ENCODE measurements around the gene ITIH6.

ITIH6 gene

DNA sequence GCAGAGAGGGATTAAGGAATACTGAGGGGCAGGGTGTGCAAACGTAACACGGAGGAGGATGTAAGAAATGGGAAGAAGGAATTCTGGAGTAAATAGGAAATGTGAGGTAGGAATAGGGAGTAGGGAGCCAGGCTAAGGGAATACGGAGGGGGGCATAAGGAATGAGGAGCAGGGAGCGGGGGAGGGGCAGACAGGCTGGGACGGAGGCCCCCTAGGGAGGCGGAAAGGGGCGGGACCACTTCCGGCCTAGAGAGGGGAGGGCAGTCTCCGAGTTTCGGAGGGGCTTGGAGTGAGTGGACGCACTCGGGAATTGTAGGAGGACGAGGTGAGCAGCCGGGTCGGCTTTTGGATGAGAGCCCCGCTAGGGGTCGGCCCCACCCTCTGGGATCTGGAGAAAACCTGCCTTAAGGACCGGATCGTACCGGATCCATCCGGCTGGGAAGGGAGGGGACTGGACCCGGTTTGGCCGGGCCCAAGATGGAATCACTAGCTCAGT is 10.1 kb upstream of the ITIH6 start (continued):
- TF ChIP-seq REST (tag by site-specific recombination; IDR thresholded peaks at IDR 0.05) (no peak), ZBTB1 (tag by site-specific recombination; IDR thresholded peaks at IDR 0.05) (no peak), FEZF1 (tag by site-specific recombination; IDR thresholded peaks at IDR 0.05) (no peak), ZNF24 (tag by site-specific recombination; IDR thresholded peaks at IDR 0.05) (0 out of 2 replicates have a peak, but pooled peaks have one; percentile 57), ZEB2 (tag by site-specific recombination; IDR thresholded peaks at IDR 0.05) (0 out of 2 replicates have a peak, but pooled peaks have one; percentile 24), ZNF585B (tag by site-specific recombination; IDR thresholded peaks at IDR 0.05) (no peak), ZFHX2 (tag by site-specific recombination; conservative IDR thresholded peaks at IDR 0.05) (no peak; the same call in 1 of the 2 replicates), ZNF155 (tag by site-specific recombination; IDR thresholded peaks at IDR 0.05) (no peak), ZNF629 (tag by site-specific recombination; IDR thresholded peaks at IDR 0.05) (peak; percentile 48), GLIS2 (tag by site-specific recombination; IDR thresholded peaks at IDR 0.05) (peak; percentile 79), ZBTB20 (tag by site-specific recombination; IDR thresholded peaks at IDR 0.05) (peak; percentile 56; the same call in 1 of the 2 replicates), GLIS1 (tag by site-specific recombination; IDR thresholded peaks at IDR 0.05) (peak; percentile 94), ELK4 (IDR thresholded peaks at IDR 0.05; ENCODE audit: borderline replicate concordance, low read depth, low read length) (no peak), ZNF654 (tag by site-specific recombination; IDR thresholded peaks at IDR 0.05; ENCODE audit: low read depth) (no peak), ZNF354C (tag by site-specific recombination; IDR thresholded peaks at IDR 0.05; ENCODE audit: borderline replicate concordance, low read depth) (no peak), ZNF707 (tag by site-specific recombination; IDR thresholded peaks at IDR 0.05) (no peak; the same call in 1 of the 2 replicates), ZNF175 (tag by site-specific recombination; IDR thresholded peaks at IDR 0.05) (no peak), ZNF132 (tag by site-specific recombination; IDR thresholded peaks at IDR 0.05; ENCODE audit: borderline replicate concordance) (no peak), ZSCAN30 (tag by site-specific recombination; IDR thresholded peaks at IDR 0.05) (no peak), KLF10 (tag by site-specific recombination; IDR thresholded peaks at IDR 0.05) (no peak; the same call in none of the 2 replicates), ZNF530 (tag by site-specific recombination; IDR thresholded peaks at IDR 0.05; ENCODE audit: low read depth) (no peak), ZNF366 (tag by site-specific recombination; conservative IDR thresholded peaks at IDR 0.05) (peak; percentile 58; the same call in 1 of the 2 replicates)
- TF ChIP-seq, protein P1, sequence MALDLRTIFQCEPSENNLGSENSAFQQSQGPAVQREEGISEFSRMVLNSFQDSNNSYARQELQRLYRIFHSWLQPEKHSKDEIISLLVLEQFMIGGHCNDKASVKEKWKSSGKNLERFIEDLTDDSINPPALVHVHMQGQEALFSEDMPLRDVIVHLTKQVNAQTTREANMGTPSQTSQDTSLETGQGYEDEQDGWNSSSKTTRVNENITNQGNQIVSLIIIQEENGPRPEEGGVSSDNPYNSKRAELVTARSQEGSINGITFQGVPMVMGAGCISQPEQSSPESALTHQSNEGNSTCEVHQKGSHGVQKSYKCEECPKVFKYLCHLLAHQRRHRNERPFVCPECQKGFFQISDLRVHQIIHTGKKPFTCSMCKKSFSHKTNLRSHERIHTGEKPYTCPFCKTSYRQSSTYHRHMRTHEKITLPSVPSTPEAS (tag by site-specific recombination; IDR thresholded peaks at IDR 0.05): no peak
- TF ChIP-seq, protein P2, sequence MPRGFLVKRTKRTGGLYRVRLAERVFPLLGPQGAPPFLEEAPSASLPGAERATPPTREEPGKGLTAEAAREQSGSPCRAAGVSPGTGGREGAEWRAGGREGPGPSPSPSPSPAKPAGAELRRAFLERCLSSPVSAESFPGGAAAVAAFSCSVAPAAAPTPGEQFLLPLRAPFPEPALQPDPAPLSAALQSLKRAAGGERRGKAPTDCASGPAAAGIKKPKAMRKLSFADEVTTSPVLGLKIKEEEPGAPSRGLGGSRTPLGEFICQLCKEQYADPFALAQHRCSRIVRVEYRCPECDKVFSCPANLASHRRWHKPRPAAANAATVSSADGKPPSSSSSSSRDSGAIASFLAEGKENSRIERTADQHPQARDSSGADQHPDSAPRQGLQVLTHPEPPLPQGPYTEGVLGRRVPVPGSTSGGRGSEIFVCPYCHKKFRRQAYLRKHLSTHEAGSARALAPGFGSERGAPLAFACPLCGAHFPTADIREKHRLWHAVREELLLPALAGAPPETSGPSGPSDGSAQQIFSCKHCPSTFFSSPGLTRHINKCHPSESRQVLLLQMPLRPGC (tag by site-specific recombination; IDR thresholded peaks at IDR 0.05): 0 out of 2 replicates have a peak, but pooled peaks have one; percentile 24
- TF ChIP-seq, protein P3, sequence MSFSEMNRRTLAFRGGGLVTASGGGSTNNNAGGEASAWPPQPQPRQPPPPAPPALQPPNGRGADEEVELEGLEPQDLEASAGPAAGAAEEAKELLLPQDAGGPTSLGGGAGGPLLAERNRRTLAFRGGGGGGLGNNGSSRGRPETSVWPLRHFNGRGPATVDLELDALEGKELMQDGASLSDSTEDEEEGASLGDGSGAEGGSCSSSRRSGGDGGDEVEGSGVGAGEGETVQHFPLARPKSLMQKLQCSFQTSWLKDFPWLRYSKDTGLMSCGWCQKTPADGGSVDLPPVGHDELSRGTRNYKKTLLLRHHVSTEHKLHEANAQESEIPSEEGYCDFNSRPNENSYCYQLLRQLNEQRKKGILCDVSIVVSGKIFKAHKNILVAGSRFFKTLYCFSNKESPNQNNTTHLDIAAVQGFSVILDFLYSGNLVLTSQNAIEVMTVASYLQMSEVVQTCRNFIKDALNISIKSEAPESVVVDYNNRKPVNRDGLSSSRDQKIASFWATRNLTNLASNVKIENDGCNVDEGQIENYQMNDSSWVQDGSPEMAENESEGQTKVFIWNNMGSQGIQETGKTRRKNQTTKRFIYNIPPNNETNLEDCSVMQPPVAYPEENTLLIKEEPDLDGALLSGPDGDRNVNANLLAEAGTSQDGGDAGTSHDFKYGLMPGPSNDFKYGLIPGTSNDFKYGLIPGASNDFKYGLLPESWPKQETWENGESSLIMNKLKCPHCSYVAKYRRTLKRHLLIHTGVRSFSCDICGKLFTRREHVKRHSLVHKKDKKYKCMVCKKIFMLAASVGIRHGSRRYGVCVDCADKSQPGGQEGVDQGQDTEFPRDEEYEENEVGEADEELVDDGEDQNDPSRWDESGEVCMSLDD (tag by site-specific recombination; IDR thresholded peaks at IDR 0.05): peak; percentile 69; the same call in 1 of the 2 replicates
- TF ChIP-seq, protein P4, sequence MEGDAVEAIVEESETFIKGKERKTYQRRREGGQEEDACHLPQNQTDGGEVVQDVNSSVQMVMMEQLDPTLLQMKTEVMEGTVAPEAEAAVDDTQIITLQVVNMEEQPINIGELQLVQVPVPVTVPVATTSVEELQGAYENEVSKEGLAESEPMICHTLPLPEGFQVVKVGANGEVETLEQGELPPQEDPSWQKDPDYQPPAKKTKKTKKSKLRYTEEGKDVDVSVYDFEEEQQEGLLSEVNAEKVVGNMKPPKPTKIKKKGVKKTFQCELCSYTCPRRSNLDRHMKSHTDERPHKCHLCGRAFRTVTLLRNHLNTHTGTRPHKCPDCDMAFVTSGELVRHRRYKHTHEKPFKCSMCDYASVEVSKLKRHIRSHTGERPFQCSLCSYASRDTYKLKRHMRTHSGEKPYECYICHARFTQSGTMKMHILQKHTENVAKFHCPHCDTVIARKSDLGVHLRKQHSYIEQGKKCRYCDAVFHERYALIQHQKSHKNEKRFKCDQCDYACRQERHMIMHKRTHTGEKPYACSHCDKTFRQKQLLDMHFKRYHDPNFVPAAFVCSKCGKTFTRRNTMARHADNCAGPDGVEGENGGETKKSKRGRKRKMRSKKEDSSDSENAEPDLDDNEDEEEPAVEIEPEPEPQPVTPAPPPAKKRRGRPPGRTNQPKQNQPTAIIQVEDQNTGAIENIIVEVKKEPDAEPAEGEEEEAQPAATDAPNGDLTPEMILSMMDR (tag by site-specific recombination; IDR thresholded peaks at IDR 0.05): peak; percentile 14; the same call in 1 of the 2 replicates

Data from HEK293 (cell line).